ENCODE data around the gene PHF8. TPM values are rescaled to one million over a fixed set of nuclear protein-coding genes. Genes with fewer than 3 reads are reported as not detected.

Gene PHF8
- total RNA-seq, 2 experiments from 2014 or later = 46.1 to 49.9 TPM

- Mint-ChIP-seq H3K27ac (peak overlapping the region; percentile 99), H3K9me3 (no peaks in the 10 kb centered on the region), H3K36me3 (ENCODE audit: low read depth) (peaks cover 25% of the 10 kb centered on the region), H3K4me3 (peak overlapping the region; percentile 96), H3K27me3 (no peaks in the 10 kb centered on the region), H3K4me1 (ENCODE audit: low read depth) (peaks cover 23% of the 10 kb centered on the region)
- H3K4me3 ChIP-seq (ENCODE audit: low read length) = no peak overlapping the region
- intact Hi-C loops (cut with DNase I, micrococcal nuclease) = loop anchor here (2.0 to 10.0 kb wide), 9 partner anchors 137 to 1115 kb away; partner anchors contain the start of genes FAM120C (in 1 of the 2), HSD17B10 (in 1 of the 2), HUWE1 (in 1 of the 2) and KDM5C (in 1 of the 2)
- ChIA-PET POLR2A (interaction anchor here (1.2 to 4.4 kb wide), 8 partner anchors 14 to 954 kb away, joined by 4 to 46 read pairs (median 14); partner anchors contain the start of genes APEX2, FAM120C, GNL3L and RIBC1), CTCF (interaction anchor here (0.5 kb wide), 1 partner anchor 1124 kb away, joined by 3 read pairs; no protein-coding TSS in a partner anchor)
- H3K4me1 ChIP-seq (ENCODE audit: insufficient read depth, low read length) = peaks cover 13% of the 10 kb centered on the region
- H3K27me3 ChIP-seq (ENCODE audit: control insufficient read depth in 1 of 2, insufficient read depth in 2 of 2, low read length in 2 of 2) = no peaks in the 10 kb centered on the region
- H3K9me3 ChIP-seq (ENCODE audit: control insufficient read depth in 1 of 2, insufficient read depth in 1 of 2, low read length in 2 of 2) = no peaks in the 10 kb centered on the region
- DNase-seq (peak in 1 of 14 experiments; percentile 5), ATAC-seq (ENCODE audit: poor library complexity) (no peak)
- peak overlapping the region in 1 of 2 donors; percentile 78 for H3K27ac ChIP-seq (ENCODE audit: low read depth in 1 of 2, low read length in 2 of 2)
- peaks cover 3% of the 10 kb centered on the region for H3K36me3 ChIP-seq (ENCODE audit: insufficient read depth, low read length)
- TF ChIP-seq, protein P1, sequence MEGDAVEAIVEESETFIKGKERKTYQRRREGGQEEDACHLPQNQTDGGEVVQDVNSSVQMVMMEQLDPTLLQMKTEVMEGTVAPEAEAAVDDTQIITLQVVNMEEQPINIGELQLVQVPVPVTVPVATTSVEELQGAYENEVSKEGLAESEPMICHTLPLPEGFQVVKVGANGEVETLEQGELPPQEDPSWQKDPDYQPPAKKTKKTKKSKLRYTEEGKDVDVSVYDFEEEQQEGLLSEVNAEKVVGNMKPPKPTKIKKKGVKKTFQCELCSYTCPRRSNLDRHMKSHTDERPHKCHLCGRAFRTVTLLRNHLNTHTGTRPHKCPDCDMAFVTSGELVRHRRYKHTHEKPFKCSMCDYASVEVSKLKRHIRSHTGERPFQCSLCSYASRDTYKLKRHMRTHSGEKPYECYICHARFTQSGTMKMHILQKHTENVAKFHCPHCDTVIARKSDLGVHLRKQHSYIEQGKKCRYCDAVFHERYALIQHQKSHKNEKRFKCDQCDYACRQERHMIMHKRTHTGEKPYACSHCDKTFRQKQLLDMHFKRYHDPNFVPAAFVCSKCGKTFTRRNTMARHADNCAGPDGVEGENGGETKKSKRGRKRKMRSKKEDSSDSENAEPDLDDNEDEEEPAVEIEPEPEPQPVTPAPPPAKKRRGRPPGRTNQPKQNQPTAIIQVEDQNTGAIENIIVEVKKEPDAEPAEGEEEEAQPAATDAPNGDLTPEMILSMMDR (IDR thresholded peaks at IDR 0.05) = no peak
Measured at GRCh38 chrX:54045563-54046228, 1.4 kb upstream of the PHF8 start.

GRCh38 chrX:54044877-54045338 lies 635 bp upstream of the PHF8 start:
- no peak for DNase-seq
- intact Hi-C loops (cut with DNase I, micrococcal nuclease) = loop anchor here (1.0 to 10.0 kb wide), 13 partner anchors 138 to 1116 kb away; partner anchors contain the start of genes FAM120C (in 2 of the 2), GNL3L (in 2 of the 2), MAGED2 (in 2 of the 2) and HSD17B10 (in 1 of the 2)
- peak overlapping the region; percentile 75 for H3K4me3 ChIP-seq (ENCODE audit: low read length)
- Mint-ChIP-seq H3K4me1 (ENCODE audit: low read depth) (peaks cover 29% of the 10 kb centered on the region), H3K9me3 (no peaks in the 10 kb centered on the region), H3K27ac (peak overlapping the region; percentile 99), H3K4me3 (peak overlapping the region; percentile 96), H3K27me3 (no peaks in the 10 kb centered on the region), H3K36me3 (ENCODE audit: low read depth) (peaks cover 33% of the 10 kb centered on the region)
- TF ChIP-seq, protein P1 (IDR thresholded peaks at IDR 0.05) = no peak
- CTCF ChIA-PET = interaction anchor here (1.4 kb wide), 1 partner anchor 138 kb away, joined by 3 read pairs; the partner anchor contains the start of gene FAM120C
- H3K27ac ChIP-seq (ENCODE audit: low read depth in 1 of 2, low read length in 2 of 2) = peak overlapping the region; percentile 78 to 90
- no peak for ATAC-seq (ENCODE audit: poor library complexity)
- H3K4me1 ChIP-seq (ENCODE audit: insufficient read depth, low read length) = peaks cover 13% of the 10 kb centered on the region
- no peaks in the 10 kb centered on the region for H3K9me3 ChIP-seq (ENCODE audit: control insufficient read depth in 1 of 2, insufficient read depth in 1 of 2, low read length in 2 of 2)
- peaks cover 10% of the 10 kb centered on the region for H3K36me3 ChIP-seq (ENCODE audit: insufficient read depth, low read length)
- POLR2A ChIA-PET = interaction anchor here (0.6 to 4.4 kb wide), 15 partner anchors 13 to 1444 kb away, joined by 3 to 46 read pairs (median 9); partner anchors contain the start of genes APEX2, FAM120C, GNL3L and RIBC1
- no peaks in the 10 kb centered on the region for H3K27me3 ChIP-seq (ENCODE audit: control insufficient read depth in 1 of 2, insufficient read depth in 2 of 2, low read length in 2 of 2)

DNA sequence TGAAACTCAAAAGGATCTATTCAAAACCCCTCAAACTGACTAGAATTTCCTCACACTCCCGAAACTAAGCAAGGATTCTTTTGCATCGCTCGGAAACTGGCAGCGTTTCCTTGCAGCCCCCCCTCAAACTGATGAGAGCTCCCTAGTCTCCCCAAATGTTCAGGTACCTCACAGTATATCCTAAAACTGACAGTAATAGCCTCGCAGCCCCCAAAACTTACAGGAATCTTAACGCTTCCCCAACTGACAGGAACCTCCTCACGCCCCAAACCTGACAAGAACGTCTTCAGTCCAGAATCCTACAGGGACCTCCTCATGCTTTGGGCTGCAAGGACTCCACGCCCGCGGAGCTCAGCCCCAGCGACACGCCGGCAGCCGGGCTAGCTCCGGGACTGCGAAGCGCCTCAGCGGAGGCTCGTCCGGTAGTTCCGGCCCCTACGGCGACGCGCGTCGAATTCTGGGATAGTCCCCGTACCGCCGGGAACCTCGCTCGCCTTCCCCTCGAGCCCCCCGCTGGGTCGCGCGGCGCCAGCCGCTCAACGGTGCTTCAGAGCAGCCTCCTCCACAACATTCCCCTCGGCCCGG lies 640 bp downstream of the PHF8 start:
- Histone ChIP-seq H3K27me3 (ENCODE audit: control insufficient read depth in 1 of 2, insufficient read depth in 2 of 2, low read length in 2 of 2) (no peaks in the 10 kb centered on the region), H3K27ac (ENCODE audit: low read depth in 1 of 2, low read length in 2 of 2) (peak overlapping the region; percentile 89 to 90), H3K4me1 (ENCODE audit: insufficient read depth, low read length) (peaks cover 13% of the 10 kb centered on the region), H3K9me3 (ENCODE audit: control insufficient read depth in 1 of 2, insufficient read depth in 1 of 2, low read length in 2 of 2) (no peaks in the 10 kb centered on the region), H3K36me3 (ENCODE audit: insufficient read depth, low read length) (peaks cover 12% of the 10 kb centered on the region), H3K4me3 (ENCODE audit: low read length) (peak overlapping the region; percentile 75)
- H3K27ac Mint-ChIP-seq = peak overlapping the region; percentile 99
- ChIA-PET POLR2A (interaction anchor here (0.7 to 4.4 kb wide), 19 partner anchors 13 to 1445 kb away, joined by 3 to 46 read pairs (median 6); partner anchors contain the start of genes APEX2, FAM120C, GNL3L and HUWE1), CTCF (interaction anchor here (1.4 kb wide), 1 partner anchor 139 kb away, joined by 3 read pairs; the partner anchor contains the start of gene FAM120C)
- intact Hi-C loops (cut with DNase I, micrococcal nuclease) = loop anchor here (1.0 to 10.0 kb wide), 12 partner anchors 139 to 1117 kb away; partner anchors contain the start of genes FAM120C (in 2 of the 2), GNL3L (in 2 of the 2), MAGED2 (in 2 of the 2) and HSD17B10 (in 1 of the 2)
- TF ChIP-seq, protein P1 (IDR thresholded peaks at IDR 0.05) = no peak
- peak in 13 of 14 experiments; percentile 13 to 71 (median 26) for DNase-seq
- H3K36me3 Mint-ChIP-seq (ENCODE audit: low read depth) = peaks cover 42% of the 10 kb centered on the region
- no peaks in the 10 kb centered on the region for H3K9me3 Mint-ChIP-seq
- H3K4me3 Mint-ChIP-seq = peak overlapping the region; percentile 96
- peaks cover 29% of the 10 kb centered on the region for H3K4me1 Mint-ChIP-seq (ENCODE audit: low read depth)
- H3K27me3 Mint-ChIP-seq = no peaks in the 10 kb centered on the region
- no peak for ATAC-seq (ENCODE audit: poor library complexity)

All from CD4-positive, alpha-beta T cell (primary cell).